NCI-H128 (cell line): Measurements from ENCODE around the gene APOBEC3H.

ENCODE experiments used
- DNase-seq: peaks from one replicate; lab custom pipeline; 2025; ENCODE audit not compliant: unreplicated experiment; lab: John Stamatoyannopoulos, UW

APOBEC3H gene

DNA sequence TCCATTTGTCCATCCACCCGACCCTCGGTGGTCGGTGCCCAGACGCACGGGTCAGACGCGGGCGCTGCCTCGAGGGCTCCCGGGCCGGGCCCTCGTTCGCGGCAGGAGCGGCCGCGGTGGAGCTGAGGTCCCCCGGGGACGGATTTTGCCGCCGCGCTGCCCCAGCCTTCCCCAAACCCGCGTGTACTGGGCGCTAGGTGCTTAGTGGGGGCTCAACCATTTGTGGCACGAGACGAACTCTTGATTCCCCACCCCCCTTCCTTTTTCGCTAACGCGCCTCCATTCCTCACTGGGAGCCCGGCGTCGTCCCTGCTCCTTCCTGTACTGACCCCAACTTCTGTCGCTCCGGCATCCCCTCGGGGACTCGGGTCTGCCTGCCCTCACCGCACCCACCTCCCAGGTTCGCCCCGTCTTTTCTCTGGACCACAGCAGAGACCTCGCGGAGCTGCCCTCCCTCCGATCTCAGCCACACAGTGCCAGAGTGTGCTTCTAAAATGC lies 56.2 kb downstream of the APOBEC3H start:
- DNase-seq: no peak
